Esophagus squamous epithelium (tissue), 4 donors: ENCODE results near the gene CTBP1.

Experiments
- CTCF ChIP-seq, 6 experiments: fragments of 450-650 bp in 4 of 6; fragments of 200-600 bp in 2 of 6; sonication (generic) in 2 of 6; IDR thresholded peaks; one replicate each; pipeline ENCODE4 v1.5.1; 2016 to 2019; ENCODE audit warnings: antibody characterized with exemption in 6 of 6, mild to moderate bottlenecking in 4 of 6, moderate library complexity in 4 of 6
- POLR2A ChIP-seq, 4 donors: fragments of 450-650 bp; IDR thresholded peaks; one replicate each; pipeline ENCODE4 v1.6.1; 2017; ENCODE audit warnings: antibody characterized with exemption in 4 of 4, mild to moderate bottlenecking in 4 of 4, moderate library complexity in 3 of 4

GRCh38 chr4:1170976-1171310 lies 78.0 kb downstream of the CTBP1 start:
- TF ChIP-seq CTCF (IDR thresholded peaks at IDR 0.05) = no peak
- no peak for TF ChIP-seq POLR2A (IDR thresholded peaks at IDR 0.05)
